Fibroblast of mammary gland (primary cell): Measurements from ENCODE around the gene HERC4.

Source experiments
- DNase-seq: peaks from one replicate; pipeline ENCODE4 v3.0.0-alpha.2; 2010; ENCODE audit warnings: low read depth
- H3K4me3 ChIP-seq: 2 replicates; pipeline ENCODE4 v1.5.1; 2011; ENCODE audit warnings: low read depth, mild to moderate bottlenecking, low read length, moderate library complexity; ENCODE audit not compliant: control insufficient read depth
- CTCF ChIP-seq: conservative IDR thresholded peaks from 2 replicates; pipeline ENCODE4 v1.5.1; 2011; ENCODE audit warnings: low read depth, low read length, inconsistent platforms; ENCODE audit not compliant: control insufficient read depth, insufficient read depth

HERC4 gene

GRCh38 chr10:67875340-67876238, 199.5 kb downstream of the HERC4 start:
- H3K4me3 ChIP-seq, result no peak overlapping the region
- no peak for TF ChIP-seq CTCF
- DNase-seq, result no peak
